HG03439 (cell line): Measurements from ENCODE around the gene PROK1.

Experiments used
- ATAC-seq: cut with Tn5 transposase; IDR thresholded peaks from one replicate; pipeline ENCODE4 v1.9.1; 2021; ENCODE audit warnings: mild to moderate bottlenecking, moderate library complexity; ENCODE audit not compliant: unreplicated experiment

The PROK1 gene

GRCh38 chr1:110464340-110464739 lies 13.4 kb downstream of the PROK1 start:
- no peak for ATAC-seq

- no peak for ATAC-seq
Observed at GRCh38 chr1:110465038-110465813, 14.3 kb downstream of the PROK1 start.

GRCh38 chr1:110465814-110466380 lies 14.9 kb downstream of the PROK1 start:
- no peak for ATAC-seq

DNA sequence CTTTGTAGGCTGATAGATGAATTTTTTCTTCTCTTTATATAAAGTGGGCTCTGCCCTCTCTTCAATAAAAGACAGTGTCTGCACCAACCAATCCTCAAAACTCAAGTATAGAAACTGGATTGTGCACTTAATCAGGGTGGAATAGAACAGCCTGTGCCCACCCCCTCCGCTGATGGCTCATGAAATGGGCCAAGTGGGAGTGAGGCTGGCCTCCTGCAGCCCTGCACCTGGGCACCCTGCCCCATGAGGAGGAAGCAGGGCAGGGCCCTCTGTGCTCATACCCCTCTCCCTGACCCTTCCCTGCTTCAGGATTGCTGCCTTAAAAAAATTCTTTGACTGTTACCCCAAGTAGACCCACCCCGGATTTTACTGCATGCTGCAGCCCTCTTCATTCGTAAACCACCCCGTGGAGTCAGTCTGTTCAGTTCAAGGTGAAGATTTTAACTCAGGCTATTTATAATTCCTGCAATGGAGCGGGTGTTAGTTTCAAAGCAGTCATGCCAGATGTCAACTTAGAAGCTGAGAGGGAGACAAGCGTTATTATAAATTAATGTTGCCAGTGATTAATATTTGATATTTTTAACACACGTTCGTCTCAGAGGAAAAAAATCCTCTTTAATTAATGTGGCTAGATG lies 15.8 kb downstream of the PROK1 start:
- ATAC-seq: no peak

GRCh38 chr1:110471131-110471530 lies 20.2 kb downstream of the PROK1 start:
- no peak for ATAC-seq

- no peak for ATAC-seq
Observed at GRCh38 chr1:110472546-110472945, 21.6 kb downstream of the PROK1 start.

DNA sequence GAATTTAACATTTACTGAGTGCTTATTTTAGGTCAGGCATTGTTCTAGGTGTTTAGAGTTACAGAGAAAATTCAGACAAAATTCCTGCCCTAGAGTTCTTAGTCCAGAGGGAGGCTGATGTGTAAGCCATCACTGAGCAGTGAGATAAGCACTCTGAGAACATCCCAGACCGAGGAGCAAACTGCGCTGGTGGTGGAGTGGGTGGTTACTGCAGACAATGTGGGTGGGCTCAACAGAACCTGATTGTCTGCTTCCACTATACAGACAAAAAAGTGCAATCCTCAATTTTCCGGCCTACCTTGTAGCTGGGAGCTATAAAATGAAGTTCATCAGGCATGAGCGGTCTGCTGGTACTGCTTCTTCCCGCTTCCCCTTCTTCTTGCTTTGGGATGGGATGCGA lies 23.5 kb downstream of the PROK1 start:
- no peak for ATAC-seq

- ATAC-seq: no peak
Observed at GRCh38 chr1:110475362-110476027, 24.5 kb downstream of the PROK1 start.

GRCh38 chr1:110476028-110476765 lies 25.2 kb downstream of the PROK1 start:
- no peak for ATAC-seq

- no peak for ATAC-seq
Observed at GRCh38 chr1:110477041-110477440, 26.1 kb downstream of the PROK1 start.

GRCh38 chr1:110477445-110477957 lies 26.6 kb downstream of the PROK1 start:
- no peak for ATAC-seq

GRCh38 chr1:110477967-110478640 lies 27.2 kb downstream of the PROK1 start:
- ATAC-seq: no peak

GRCh38 chr1:110478886-110479285 lies 27.9 kb downstream of the PROK1 start:
- ATAC-seq: no peak

DNA sequence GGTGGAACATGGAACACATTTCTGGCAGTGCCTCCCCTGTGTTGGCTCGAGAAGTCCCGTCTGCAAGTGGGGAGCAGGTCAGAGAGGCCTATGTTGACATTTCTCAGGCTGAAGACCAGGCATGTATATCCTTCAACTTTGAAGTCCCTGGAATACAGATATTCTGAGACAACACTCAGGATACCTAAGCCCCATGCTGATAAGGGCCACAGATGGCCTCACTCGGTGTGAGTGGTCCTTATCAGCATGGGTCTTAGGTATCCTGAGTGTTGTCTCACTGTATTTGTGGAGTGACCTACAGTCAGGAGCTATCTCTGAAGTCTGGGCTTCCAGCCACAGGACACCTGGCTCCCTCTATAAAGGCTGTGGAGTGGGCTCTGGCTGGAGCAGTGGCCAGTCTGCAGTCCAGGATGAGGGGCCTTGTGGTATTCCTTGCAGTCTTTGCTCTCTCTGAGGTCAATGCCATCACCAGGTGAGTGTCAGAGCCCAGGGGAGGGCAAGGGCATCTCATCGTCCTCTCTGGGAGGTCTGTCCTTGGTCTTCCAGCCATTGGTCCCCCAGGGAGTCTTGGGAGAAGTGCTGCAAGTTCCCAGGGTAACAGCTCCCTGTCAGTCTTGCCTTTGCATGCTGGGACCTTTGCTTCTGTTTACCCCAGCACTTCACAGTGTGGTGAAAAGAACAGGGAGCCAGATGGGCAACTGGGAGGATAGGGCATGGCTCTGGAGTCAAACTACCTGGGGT lies 29.6 kb downstream of the PROK1 start:
- no peak for ATAC-seq

GRCh38 chr1:110481968-110482623 lies 31.1 kb downstream of the PROK1 start:
- ATAC-seq: no peak

DNA sequence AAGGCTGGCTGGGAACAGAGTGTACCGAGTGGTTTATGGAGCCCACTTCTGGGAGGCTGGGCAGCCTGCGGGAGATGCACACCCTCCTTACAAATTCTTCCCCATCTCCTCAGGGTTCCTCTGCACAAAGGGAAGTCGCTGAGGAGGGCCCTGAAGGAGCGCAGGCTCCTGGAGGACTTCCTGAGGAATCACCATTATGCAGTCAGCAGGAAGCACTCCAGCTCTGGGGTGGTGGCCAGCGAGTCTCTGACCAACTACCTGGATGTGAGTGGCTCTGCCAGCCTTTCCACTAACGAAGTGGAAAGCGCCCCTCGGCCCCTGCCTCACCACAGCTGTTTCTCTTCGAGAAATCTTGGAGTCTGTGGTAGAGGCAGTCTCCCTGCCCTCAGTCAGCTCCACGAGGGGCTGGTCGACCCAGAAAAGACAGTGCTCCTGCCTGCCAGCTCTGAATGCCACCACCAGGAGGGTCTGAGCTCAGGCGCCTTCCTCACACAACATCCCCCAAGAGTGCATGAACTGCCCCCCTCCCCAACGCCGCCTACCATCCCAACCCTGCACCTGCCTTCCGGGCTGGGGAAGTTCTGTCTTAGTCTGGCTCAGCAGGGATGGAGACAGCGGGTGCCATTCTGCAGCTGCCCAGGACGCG lies 31.8 kb downstream of the PROK1 start:
- no peak for ATAC-seq

- no peak for ATAC-seq
Observed at GRCh38 chr1:110483308-110483685, 32.3 kb downstream of the PROK1 start.

DNA sequence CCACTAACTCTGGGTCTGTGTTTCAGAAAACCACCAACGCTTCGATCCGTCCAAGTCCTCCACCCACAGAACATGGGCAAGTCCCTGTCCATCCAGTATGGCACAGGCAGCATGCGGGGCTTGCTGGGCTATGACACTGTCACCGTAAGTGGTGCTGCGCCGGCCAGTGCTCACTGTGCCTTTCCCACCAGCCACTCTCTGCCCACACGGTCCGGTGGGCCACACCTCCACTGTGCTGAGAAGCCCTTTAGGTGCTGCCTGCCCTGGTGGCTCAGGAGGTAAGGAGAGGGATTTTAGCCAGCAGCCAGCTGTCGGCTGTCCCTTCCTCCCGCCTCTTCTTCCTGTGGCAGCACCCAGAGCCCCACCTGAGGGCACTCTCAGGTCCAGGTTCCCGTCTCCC lies 33.9 kb downstream of the PROK1 start:
- ATAC-seq: no peak

DNA sequence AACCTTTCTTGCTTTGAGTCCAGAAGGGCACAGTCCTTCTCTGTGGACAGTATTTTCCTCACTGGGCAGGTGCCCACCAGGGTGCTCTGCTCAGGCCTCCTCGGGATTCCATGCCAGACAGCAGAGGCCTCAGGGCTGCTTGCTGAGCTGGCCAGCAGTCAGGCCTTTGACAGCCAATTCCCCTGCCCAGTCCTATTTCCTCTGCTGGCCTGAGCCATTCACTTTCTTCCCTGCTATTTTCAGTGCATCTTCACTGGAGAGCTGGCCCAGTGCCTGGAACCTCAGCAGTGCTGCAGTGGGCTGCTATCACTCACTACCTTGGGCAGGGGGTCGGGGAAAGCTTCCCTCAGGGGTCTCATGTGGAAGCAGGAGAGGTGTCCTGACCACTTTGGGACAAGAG lies 34.8 kb downstream of the PROK1 start:
- ATAC-seq: no peak
